Kidney (tissue), 14 donors: ENCODE data around the gene CX3CR1. TPM values are rescaled to one million over a fixed set of nuclear protein-coding genes. Genes with fewer than 3 reads are reported as not detected.

ENCODE experiments used
- DNase-seq, 5 donors: peaks; one replicate each; pipeline ENCODE4 v3.0.0-alpha.2; 2013 to 2020
- FAIRE-seq: peaks from 2 replicates; lab custom pipeline; 2012; peaks lifted over from hg19 to GRCh38; lab: Jason Lieb, UNC
- H3K27ac ChIP-seq, 2 donors: one replicate each; pipeline ENCODE4 v1.7.0; 2013; ENCODE audit warnings: low read depth in 2 of 2, low read length in 2 of 2, inconsistent platforms in 1 of 2
- H3K27me3 ChIP-seq: one replicate; pipeline ENCODE4 v1.7.1; 2013; ENCODE audit warnings: low read length, inconsistent platforms; ENCODE audit not compliant: control insufficient read depth, insufficient read depth
- H3K36me3 ChIP-seq, 3 donors: one replicate each; pipeline versions ENCODE4 v1.7.0 to v1.7.1; 2013; ENCODE audit warnings: low read length in 3 of 3, control low read depth in 1 of 3, inconsistent platforms in 1 of 3; ENCODE audit not compliant: insufficient read depth in 3 of 3, control insufficient read depth in 2 of 3
- H3K4me1 ChIP-seq, 3 donors: one replicate each; pipeline versions ENCODE4 v1.7.0 to v1.7.1; 2013; ENCODE audit warnings: low read length in 3 of 3, inconsistent platforms in 1 of 3, low read depth in 1 of 3; ENCODE audit not compliant: control insufficient read depth in 2 of 3, insufficient read depth in 2 of 3
- H3K4me3 ChIP-seq, 3 donors: one replicate each; pipeline versions ENCODE4 v1.7.0 to v1.8.1; 2013; ENCODE audit warnings: low read length in 3 of 3, control low read depth in 1 of 3, inconsistent platforms in 1 of 3
- H3K9ac ChIP-seq, 3 donors: one replicate each; pipeline versions ENCODE4 v1.7.0 to v1.7.1; 2013; ENCODE audit warnings: low read length in 3 of 3, control low read depth in 1 of 3, inconsistent platforms in 1 of 3
- H3K9me3 ChIP-seq, 3 donors: one replicate each; pipeline versions ENCODE4 v1.7.0 to v1.7.1; 2013; ENCODE audit warnings: low read length in 3 of 3, control low read depth in 1 of 3, inconsistent platforms in 1 of 3; ENCODE audit not compliant: control insufficient read depth in 2 of 3, insufficient read depth in 1 of 3
- CTCF ChIP-seq: IDR thresholded peaks from 3 replicates; pipeline ENCODE4 v1.5.1; 2012; ENCODE audit warnings: mild to moderate bottlenecking, moderate library complexity, borderline replicate concordance; ENCODE audit not compliant: insufficient read depth; ENCODE audit errors: extremely low read depth
- intact Hi-C: fragments of 100-400 bp; cut with DNase I; formaldehyde crosslinking; loops from one replicate; pipeline ENCODE4 v1.11.1; 2022
- polyA plus RNA-seq: library from polyadenylated mRNA; stranded (reverse); fragments of 350-450 nt; fragmentation: Illumina TruSeq; extraction: RNeasy Lipid Tissue Mini Kit (QIAGEN cat#74804); gene quantifications from one replicate; pipeline ENCODE4 v1.2.3, GENCODE V29; 2014; ENCODE audit warnings: low read depth, low replicate concordance; ENCODE audit not compliant: insufficient read depth
- total RNA-seq: library from RNA; stranded (reverse); fragmentation: NEBNext Ultra II Directional; extraction: Animal tissue kit (Norgen Biotek cat#: 25700); gene quantifications from one replicate; pipeline ENCODE4 v1.2.1, GENCODE V29; 2021
- donor health status: control.
- donor health status: control.
- donor health status: control.
- donor health status: control.
- donor health status: control.
- donor health status: DM: yes; HTN: yes; CAD: no.
- donor health status: Normal renal cell carcinoma (clear cell type).

CX3CR1 gene
- total and polyA plus RNA-seq, 2 donors from 2014 or later, result 0.99 to 4.4 TPM

GRCh38 chr3:39280571-39280970, 735 bp upstream of the CX3CR1 start:
- H3K4me1 ChIP-seq, result no peaks in the 10 kb centered on the region
- no peaks in the 10 kb centered on the region for H3K27me3 ChIP-seq
- no peaks in the 10 kb centered on the region for H3K9me3 ChIP-seq
- DNase-seq, result no peak
- no peak overlapping the region for H3K4me3 ChIP-seq
- no peak overlapping the region for H3K9ac ChIP-seq
- H3K27ac ChIP-seq, result no peak overlapping the region
- intact Hi-C loops, result loop anchor here (5.0 kb wide), 1 partner anchor 88 kb away; the partner anchor contains the start of gene XIRP1
- TF ChIP-seq CTCF, result no peak
- no peaks in the 10 kb centered on the region for H3K36me3 ChIP-seq
- no peak for FAIRE-seq

- FAIRE-seq (no peak), DNase-seq (no peak)
- Histone ChIP-seq H3K4me1 (no peaks in the 10 kb centered on the region), H3K36me3 (no peaks in the 10 kb centered on the region), H3K4me3 (no peak overlapping the region), H3K27ac (no peak overlapping the region), H3K27me3 (no peaks in the 10 kb centered on the region), H3K9me3 (no peaks in the 10 kb centered on the region), H3K9ac (no peak overlapping the region)
- TF ChIP-seq CTCF, result no peak
- intact Hi-C loops, result no loop called here
These were observed 1.3 kb downstream of the CX3CR1 start for GRCh38 chr3:39278616-39278935.

GRCh38 chr3:39277893-39278615, 1.8 kb downstream of the CX3CR1 start:
- Histone ChIP-seq H3K4me3 (no peak overlapping the region), H3K27me3 (no peaks in the 10 kb centered on the region), H3K27ac (no peak overlapping the region), H3K36me3 (no peaks in the 10 kb centered on the region), H3K9me3 (no peaks in the 10 kb centered on the region), H3K9ac (no peak overlapping the region), H3K4me1 (no peaks in the 10 kb centered on the region)
- FAIRE-seq (no peak), DNase-seq (no peak)
- no peak for TF ChIP-seq CTCF
- intact Hi-C loops, result no loop called here

- intact Hi-C loops, result no loop called here
- Histone ChIP-seq H3K4me1 (no peaks in the 10 kb centered on the region), H3K36me3 (no peaks in the 10 kb centered on the region), H3K9ac (no peak overlapping the region), H3K27me3 (no peaks in the 10 kb centered on the region), H3K9me3 (no peaks in the 10 kb centered on the region), H3K27ac (no peak overlapping the region), H3K4me3 (no peak overlapping the region)
- no peak for TF ChIP-seq CTCF
- DNase-seq (no peak), FAIRE-seq (no peak)
These were observed 3.1 kb downstream of the CX3CR1 start for GRCh38 chr3:39276746-39277145.
